ENCODE measurements around the gene SOX5.

Gene SOX5

DNA sequence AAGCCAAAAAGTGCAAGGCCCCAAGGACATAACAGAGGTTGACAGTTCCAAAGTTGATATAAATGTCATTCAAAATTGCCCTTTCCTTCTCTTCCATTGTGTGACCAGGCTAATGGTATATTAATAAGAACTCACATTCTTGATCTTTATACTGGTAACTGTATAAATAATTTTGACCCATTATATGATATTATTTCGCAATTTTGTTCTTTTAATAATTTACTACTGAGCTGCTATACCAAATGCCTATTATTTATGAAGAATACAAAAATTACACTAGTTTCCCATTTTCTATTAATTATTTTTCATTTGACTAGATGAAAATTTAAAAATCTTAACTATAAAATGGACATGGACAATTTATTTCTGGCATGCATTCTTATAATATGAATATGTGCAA is 370.2 kb downstream of the SOX5 start:
- no peak for DNase-seq (ENCODE audit: low read depth)
- TF ChIP-seq, protein P1, sequence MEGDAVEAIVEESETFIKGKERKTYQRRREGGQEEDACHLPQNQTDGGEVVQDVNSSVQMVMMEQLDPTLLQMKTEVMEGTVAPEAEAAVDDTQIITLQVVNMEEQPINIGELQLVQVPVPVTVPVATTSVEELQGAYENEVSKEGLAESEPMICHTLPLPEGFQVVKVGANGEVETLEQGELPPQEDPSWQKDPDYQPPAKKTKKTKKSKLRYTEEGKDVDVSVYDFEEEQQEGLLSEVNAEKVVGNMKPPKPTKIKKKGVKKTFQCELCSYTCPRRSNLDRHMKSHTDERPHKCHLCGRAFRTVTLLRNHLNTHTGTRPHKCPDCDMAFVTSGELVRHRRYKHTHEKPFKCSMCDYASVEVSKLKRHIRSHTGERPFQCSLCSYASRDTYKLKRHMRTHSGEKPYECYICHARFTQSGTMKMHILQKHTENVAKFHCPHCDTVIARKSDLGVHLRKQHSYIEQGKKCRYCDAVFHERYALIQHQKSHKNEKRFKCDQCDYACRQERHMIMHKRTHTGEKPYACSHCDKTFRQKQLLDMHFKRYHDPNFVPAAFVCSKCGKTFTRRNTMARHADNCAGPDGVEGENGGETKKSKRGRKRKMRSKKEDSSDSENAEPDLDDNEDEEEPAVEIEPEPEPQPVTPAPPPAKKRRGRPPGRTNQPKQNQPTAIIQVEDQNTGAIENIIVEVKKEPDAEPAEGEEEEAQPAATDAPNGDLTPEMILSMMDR (IDR thresholded peaks at IDR 0.05; ENCODE audit: low read depth, low read length) = no peak
- TF ChIP-seq POLR2A (IDR thresholded peaks at IDR 0.05; ENCODE audit: extremely low read depth, insufficient read length) (no peak), MYC (IDR thresholded peaks at IDR 0.05; ENCODE audit: low read depth, low read length) (no peak)
- TF ChIP-seq, protein P2, sequence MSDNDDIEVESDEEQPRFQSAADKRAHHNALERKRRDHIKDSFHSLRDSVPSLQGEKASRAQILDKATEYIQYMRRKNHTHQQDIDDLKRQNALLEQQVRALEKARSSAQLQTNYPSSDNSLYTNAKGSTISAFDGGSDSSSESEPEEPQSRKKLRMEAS (IDR thresholded peaks at IDR 0.05; ENCODE audit: low read depth, low read length) = no peak
- no peak overlapping the region for H3K4me3 ChIP-seq (ENCODE audit: low read depth, low read length)

DNA sequence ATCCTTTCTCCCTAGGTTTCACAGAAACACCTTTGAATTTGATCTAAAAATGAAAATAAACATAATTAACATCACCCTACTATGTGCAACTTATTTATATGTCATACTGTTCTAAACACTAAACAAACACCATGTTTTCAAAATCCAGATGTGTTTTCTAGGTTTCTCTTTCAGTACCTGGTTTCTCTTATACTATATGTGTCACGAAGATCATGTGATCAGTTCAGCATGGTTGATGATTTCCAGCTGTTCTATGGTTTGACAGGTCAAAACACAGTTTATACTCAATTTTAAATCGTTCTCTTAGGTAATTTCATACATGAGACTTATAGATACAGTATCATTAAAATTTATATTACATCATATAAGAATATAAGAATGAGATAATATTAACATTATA is 373.1 kb downstream of the SOX5 start:
- no peak for DNase-seq (ENCODE audit: low read depth)
- H3K4me3 ChIP-seq (ENCODE audit: low read depth, low read length) = no peak overlapping the region
- TF ChIP-seq POLR2A (IDR thresholded peaks at IDR 0.05; ENCODE audit: extremely low read depth, insufficient read length) (no peak), MYC (IDR thresholded peaks at IDR 0.05; ENCODE audit: low read depth, low read length) (no peak)
- TF ChIP-seq, protein P1 (IDR thresholded peaks at IDR 0.05; ENCODE audit: low read depth, low read length) = no peak
- TF ChIP-seq, protein P2 (IDR thresholded peaks at IDR 0.05; ENCODE audit: low read depth, low read length) = no peak

DNA sequence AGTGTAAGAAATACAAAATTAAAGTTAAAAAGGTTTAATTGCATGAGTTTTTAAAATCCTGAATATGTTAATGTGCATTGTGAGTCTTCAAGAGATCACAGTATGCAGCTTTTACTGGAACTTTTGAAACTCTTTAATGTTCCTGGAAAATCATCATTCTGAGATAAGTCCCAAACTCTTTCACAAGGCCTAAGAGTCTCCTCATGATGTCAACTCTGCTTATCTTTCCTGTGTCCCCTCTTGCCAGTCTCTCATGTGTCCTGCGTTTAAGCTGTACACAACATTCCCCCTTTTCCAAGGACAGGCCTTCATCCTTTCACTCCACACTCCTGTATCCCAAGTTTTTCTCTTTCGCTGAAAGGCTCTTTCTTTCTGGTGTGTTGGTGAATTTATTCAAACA is 380.1 kb downstream of the SOX5 start:
- TF ChIP-seq MYC (IDR thresholded peaks at IDR 0.05; ENCODE audit: low read depth, low read length) (no peak), POLR2A (IDR thresholded peaks at IDR 0.05; ENCODE audit: extremely low read depth, insufficient read length) (no peak)
- TF ChIP-seq, protein P1 (IDR thresholded peaks at IDR 0.05; ENCODE audit: low read depth, low read length) = no peak
- TF ChIP-seq, protein P2 (IDR thresholded peaks at IDR 0.05; ENCODE audit: low read depth, low read length) = no peak
- no peak for DNase-seq (ENCODE audit: low read depth)

DNA sequence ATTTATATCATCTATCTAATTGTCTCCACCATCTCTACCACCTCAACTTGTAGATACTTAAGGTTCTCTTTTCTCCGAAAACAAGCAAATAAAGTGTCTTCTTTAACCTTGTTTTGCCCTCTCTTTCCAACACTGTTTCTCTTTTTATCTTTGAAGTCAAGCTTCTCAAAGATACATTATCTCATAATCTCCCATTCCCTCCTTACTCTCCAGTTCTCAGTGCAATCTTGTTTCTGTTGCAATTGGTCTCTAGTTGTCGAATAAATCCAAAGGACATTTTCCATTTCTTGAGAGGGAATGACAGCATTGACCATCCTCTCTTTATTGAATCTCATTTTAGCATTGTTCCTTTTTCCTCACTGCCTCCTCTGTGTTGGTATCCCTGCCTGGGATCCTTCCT is 383.3 kb downstream of the SOX5 start:
- DNase-seq (ENCODE audit: low read depth) = no peak
- no peak overlapping the region for H3K4me3 ChIP-seq (ENCODE audit: low read depth, low read length)
- TF ChIP-seq, protein P1 (IDR thresholded peaks at IDR 0.05; ENCODE audit: low read depth, low read length) = no peak
- TF ChIP-seq MYC (IDR thresholded peaks at IDR 0.05; ENCODE audit: low read depth, low read length) (no peak), POLR2A (IDR thresholded peaks at IDR 0.05; ENCODE audit: extremely low read depth, insufficient read length) (no peak)
- TF ChIP-seq, protein P2 (IDR thresholded peaks at IDR 0.05; ENCODE audit: low read depth, low read length) = no peak

More for the DNA sequence above, 380.1 kb downstream of the SOX5 start:
- H3K4me3 ChIP-seq (ENCODE audit: low read depth, low read length) = no peak overlapping the region

DNA sequence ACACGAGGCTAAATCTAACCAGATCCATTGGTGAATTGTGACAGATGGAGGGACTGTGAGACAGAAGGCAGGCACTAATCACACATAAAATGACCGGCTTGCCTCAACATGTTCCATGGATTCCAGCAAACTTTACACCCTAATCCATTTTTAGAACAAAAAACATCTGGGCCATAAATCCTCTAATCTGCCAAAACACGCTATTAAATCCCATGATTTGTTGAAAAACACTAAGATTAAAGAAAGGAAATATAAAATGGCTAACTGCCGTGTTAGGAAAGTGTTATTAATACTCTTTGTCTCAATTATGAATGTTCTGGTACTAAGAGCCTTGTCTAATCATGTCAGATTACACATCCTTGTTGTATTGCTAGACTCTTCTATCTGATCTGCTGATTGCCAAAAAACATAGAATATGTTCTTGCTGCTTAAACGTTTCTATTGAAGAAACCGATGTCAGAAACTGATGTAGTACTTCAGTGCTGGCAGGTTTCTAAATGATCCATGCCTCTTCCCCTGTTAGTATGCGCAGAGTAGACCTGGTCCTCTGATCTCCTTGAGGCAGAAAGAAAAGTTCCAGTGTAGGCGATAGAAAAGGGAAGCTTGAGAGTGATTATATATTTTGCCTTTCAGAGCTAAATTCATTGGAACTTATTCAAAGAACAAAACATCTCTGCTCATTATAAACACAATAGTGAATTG is 384.9 kb downstream of the SOX5 start:
- H3K4me3 ChIP-seq (ENCODE audit: low read depth, low read length) = no peak overlapping the region
- TF ChIP-seq, protein P2 (IDR thresholded peaks at IDR 0.05; ENCODE audit: low read depth, low read length) = no peak
- TF ChIP-seq MYC (IDR thresholded peaks at IDR 0.05; ENCODE audit: low read depth, low read length) (no peak), POLR2A (IDR thresholded peaks at IDR 0.05; ENCODE audit: extremely low read depth, insufficient read length) (no peak)
- TF ChIP-seq, protein P1 (IDR thresholded peaks at IDR 0.05; ENCODE audit: low read depth, low read length) = no peak
- DNase-seq (ENCODE audit: low read depth) = no peak

Data from NB4 (cell line).